Activated T-cell treated with anti-CD3 and anti-CD28 coated beads for 24 hours (primary cell): ENCODE measurements around the gene ARMH1.
A peak's percentile ranks its signal among the peaks of the same experiment; 100 is the strongest.
"Not testable (repeated sequence)": the region's sequence is repeated elsewhere in the genome, so short reads cannot be mapped to it uniquely, and the experiment has no call there.

Source experiments
- DNase-seq: peaks from one replicate; pipeline ENCODE4 v3.0.0-alpha.2; 2020; ENCODE audit warnings: low read depth

The ARMH1 gene

DNA sequence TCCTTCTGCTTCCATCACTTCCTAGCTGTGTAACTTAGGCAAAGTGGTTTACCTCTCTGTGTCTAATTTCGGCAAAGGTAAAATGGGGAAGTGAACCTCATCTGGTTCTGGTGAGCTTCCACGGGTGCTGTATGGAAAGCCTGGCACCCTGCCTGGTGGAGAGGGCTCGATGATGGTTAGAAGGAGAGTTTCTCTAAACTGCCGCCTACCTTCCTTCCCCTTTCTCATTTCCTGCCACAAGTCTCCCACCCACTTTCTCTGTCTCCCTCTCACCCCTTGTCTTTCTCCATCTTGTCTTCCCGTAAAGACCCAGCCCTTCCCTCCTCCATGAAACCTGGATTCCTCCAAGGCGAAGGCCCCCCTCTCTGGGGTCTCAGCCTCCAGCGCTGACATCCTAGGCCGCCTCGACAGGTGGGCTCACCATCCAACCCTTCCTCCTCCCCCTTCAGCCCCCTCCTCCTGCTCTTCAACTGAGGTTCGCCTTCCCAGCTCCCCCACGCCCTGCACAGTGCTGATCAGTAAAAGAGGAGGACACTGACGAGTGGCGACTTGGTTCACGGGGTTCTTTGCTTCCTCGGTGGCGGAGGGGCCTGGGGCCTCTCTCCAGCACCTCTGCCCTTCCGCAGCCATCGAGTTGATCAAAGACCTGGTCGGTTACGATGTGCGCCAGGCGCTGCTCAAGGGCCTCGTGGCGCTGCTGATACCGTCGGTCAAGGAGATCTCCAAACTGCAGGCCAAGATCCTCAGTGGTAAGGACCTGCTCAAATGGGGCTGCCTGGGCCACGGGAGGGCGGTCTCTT lies 49.2 kb downstream of the ARMH1 start:
- peak; percentile 51 for DNase-seq

- DNase-seq: no peak
Measured at GRCh38 chr1:44724296-44724954, 49.9 kb downstream of the ARMH1 start.

DNA sequence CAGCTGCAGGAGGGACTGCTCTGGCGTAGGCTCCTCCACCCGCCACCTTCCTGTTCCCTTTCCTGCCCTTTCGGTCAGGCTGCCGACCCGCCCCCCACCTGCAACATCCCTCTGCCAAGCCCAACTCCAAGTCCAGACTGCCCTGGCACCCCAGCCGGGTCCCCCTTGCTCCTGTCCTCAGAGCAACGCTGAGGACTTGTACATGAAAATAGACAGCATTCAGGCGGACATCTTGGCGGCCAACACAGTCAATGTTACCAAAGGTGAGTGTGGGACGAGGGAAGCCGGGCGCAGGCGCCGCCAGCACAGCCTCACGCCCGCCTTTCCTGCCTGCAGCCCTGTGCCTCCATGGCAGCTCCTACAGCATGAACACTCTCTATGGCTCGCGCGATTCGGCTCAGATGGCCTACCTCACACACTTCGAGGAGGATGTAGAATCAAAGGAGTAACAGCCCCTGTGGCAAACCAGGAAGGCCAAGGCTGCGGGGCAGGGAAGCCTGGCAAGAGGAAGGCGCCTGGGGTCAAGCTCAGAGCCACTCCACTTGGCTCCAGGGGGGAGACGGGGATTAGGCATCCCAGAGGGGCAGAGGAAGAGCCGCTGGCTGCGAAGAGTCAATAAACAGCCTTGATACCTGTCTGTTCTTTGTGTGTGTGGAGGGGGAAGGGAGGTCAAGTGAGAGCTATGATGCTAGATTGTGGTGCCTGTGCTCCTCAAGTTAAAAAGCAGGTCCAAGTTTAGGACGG lies 50.6 kb downstream of the ARMH1 start:
- DNase-seq: no peak

- peak; percentile 92 for DNase-seq
Measured at GRCh38 chr1:44730741-44731512, 56.4 kb downstream of the ARMH1 start, which contains the start of gene RNU5D-1. Gene RNU5D-1, minus strand, starts transcription at chr1:44731170.

- DNase-seq: no peak
Measured at GRCh38 chr1:44733365-44733764, 58.9 kb downstream of the ARMH1 start.

- no peak for DNase-seq
Measured at GRCh38 chr1:44733784-44734183, 59.3 kb downstream of the ARMH1 start.

DNA sequence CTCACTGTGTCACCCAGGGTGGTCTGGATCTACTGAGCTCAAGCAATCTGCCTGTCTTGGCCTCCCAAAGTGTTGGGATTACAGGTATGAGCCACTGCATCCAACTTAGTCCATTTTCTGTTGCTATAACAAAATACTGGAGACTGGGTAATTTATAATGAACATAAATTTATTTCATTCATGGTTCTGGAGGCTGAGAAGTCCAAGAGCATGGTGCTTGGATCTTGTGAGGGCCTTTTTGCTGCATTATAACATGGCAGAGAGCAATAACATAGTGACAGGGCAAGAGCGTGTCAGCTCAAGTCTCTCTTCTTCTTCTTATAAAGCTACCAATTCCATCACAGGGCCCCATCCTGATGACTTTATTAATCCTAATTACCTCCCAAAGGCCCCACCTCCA lies 61.5 kb downstream of the ARMH1 start:
- DNase-seq: no peak

DNA sequence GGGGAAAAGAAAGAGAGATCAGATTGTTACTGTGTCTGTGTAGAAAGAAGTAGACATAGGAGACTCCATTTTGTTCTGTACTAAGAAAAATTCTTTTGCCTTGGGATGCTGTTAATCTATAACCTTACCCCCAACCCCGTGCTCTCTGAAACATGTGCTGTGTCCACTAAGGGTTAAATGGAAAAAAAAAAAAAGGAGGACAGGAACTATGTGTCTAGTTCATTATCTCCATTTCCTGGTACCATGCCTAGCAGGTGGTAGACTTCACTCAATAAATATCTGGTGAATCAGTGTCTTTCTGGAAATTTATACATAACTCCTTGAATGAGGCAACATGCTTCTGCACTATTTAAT lies 64.4 kb downstream of the ARMH1 start:
- not testable (repeated sequence) for DNase-seq

DNA sequence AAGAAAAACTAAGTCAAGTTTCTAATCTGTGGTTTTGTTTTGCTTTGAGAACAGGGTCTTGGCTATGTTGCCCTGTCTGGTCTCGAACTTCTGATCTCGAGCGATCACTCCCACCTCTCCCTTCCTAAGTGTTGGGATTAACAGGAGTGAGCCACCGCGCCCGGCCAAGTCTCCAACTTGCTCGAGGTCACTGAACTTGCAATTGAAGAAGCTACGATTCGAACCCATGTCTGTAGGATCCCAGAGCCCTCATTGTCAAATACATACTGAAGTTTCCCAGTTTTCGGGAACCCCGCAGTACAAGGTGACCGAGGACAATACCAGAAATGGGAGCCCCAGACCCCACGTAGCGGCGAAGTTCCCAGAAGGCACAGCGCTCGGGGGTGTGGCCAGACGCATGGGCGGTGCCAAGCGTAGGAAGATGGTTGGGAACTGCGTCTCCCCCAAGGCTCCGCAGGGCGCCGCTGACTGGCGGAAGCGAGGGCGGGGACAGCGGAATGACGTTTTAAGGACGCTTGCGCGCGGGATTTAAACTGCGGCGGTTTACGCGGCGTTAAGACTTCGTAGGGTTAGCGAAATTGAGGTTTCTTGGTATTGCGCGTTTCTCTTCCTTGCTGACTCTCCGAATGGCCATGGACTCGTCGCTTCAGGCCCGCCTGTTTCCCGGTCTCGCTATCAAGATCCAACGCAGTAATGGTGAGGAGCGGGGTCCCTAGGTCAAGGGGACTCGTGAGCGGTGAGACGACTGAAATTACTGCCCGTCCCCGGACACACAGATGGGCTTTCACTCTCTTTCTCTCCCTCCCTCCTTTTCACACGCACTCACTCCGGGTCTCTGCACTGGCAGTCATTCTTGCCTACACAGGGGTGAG lies 65.0 kb downstream of the ARMH1 start, which contains the start of gene KIF2C:
KIF2C (plus strand) TSS at position 531 of the 872 bp plus-strand sequence; CDS start at position 627, 96 bp downstream.
- DNase-seq: peak; percentile 96

- no peak for DNase-seq
Measured at GRCh38 chr1:44740179-44740617, 65.7 kb downstream of the ARMH1 start.

- DNase-seq: no peak
Measured at GRCh38 chr1:44743211-44743610, 68.7 kb downstream of the ARMH1 start.

- no peak for DNase-seq
Measured at GRCh38 chr1:44747878-44748277, 73.4 kb downstream of the ARMH1 start.

DNA sequence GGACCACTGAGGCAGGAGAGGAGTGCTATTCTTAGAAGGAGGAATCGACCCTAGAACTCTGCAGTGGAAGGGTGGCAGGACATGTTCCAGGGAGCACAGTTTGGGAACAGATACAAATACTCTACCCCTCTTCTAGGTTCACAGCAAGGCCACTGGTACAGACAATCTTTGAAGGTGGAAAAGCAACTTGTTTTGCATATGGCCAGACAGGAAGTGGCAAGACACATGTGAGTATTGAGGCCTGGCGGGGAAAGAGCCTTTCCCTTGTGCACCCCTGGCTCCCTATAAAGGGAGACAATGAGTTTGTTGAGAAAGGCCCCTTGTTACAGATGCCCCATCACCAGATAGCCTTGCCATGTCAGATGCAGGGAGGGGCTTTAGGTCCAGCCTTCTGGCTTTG lies 82.9 kb downstream of the ARMH1 start:
- no peak for DNase-seq

DNA sequence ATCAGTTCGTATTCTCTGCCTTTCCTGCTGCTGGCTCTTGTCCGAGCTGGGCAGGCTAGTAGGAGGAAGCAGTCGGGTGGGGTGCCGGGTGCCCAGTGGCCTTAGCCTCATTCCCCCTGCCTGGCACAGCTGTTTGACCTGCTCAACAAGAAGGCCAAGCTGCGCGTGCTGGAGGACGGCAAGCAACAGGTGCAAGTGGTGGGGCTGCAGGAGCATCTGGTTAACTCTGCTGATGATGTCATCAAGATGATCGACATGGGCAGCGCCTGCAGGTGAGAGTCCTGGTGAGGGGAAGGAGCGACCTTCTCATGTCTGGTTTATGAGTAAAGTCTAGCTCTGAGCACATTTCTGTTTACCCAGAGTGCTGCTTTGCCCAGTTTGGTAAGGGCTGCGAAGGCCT lies 84.6 kb downstream of the ARMH1 start:
- DNase-seq: no peak

DNA sequence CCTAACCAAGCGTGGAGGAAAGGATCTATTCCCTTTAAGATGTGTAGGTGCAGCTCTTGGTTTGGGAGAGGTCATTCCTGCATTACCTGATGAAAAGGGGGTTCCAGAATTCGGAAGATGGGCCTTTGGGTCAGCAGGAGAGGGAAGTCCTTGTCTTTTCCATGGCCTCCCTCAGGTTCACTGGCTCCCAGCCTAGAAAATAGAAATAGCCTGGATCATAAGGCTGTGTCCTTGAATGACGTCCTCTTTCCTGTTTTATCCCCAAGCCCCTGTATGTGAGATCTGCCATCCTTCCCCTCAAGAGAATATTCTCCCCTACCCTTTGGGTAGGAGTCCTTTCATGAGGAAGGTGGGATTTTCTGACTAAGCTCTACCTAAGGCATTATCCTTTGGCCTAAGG lies 86.4 kb downstream of the ARMH1 start:
- DNase-seq: no peak

DNA sequence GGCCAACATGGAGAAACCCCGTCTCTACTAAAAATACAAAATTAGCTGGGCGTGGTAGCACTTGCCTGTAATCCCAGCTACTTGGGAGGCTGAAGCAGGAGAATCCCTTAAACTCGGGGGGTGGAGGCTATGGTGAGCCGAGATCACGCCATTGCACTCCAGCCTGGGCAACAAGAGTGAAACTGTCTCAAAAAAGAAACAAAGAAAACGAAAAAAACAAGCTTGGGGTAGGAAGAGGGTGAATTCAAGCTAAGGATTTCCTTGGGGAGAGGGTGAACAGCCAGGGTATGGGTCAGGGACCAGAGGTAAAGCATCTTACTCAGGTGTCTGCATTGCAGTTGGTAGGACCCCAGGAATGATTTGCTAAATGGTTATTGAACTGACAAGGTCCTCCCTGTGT lies 91.9 kb downstream of the ARMH1 start:
- DNase-seq: not testable (repeated sequence)
